Measurements from ENCODE around the gene ZNF197. TPM values are rescaled to one million over a fixed set of nuclear protein-coding genes. Genes with fewer than 3 reads are reported as not detected.

ZNF197 gene
- total and polyA plus RNA-seq, 2 of the 4 experiments (the other 2 are of a cell fraction), result 5.0 to 14.9 TPM

- Histone ChIP-seq H3K36me3 (ENCODE audit: control insufficient read depth, insufficient read depth, low read length) (peaks cover 4% of the 10 kb centered on the region), H2AFZ (replicated peaks; ENCODE audit: low read length, poor library complexity) (no peak overlapping the region), H2BK15ac (ENCODE audit: low read depth, low read length) (no peak overlapping the region), H2BK120ac (ENCODE audit: low read depth, low read length) (no peak overlapping the region), H4K5ac (ENCODE audit: low read depth, low read length) (no peak overlapping the region), H2AK9ac (replicated peaks; ENCODE audit: low read depth, low read length, poor library complexity) (no peak overlapping the region), H4K8ac (ENCODE audit: low read depth in 2 of 2, low read length in 2 of 2) (no peak overlapping the region), H3K23ac (ENCODE audit: low read depth, low read length) (no peak overlapping the region), H3K27me3 (ENCODE audit: control insufficient read depth, insufficient read depth, low read length) (no peaks in the 10 kb centered on the region), H3K56ac (ENCODE audit: extremely low read depth, insufficient read depth, low read length) (no peak overlapping the region), H3K9me1 (ENCODE audit: insufficient read depth, low read length) (no peaks in the 10 kb centered on the region), H4K20me1 (ENCODE audit: insufficient read depth, low read length) (no peaks in the 10 kb centered on the region), H3K4me3 (ENCODE audit: insufficient read depth, low read depth, low read length) (no peak overlapping the region), H2AK5ac (ENCODE audit: low read depth, low read length) (no peak overlapping the region), H2BK20ac (ENCODE audit: low read depth, low read length) (no peak overlapping the region), H3K9me3 (ENCODE audit: control insufficient read depth, insufficient read depth, low read length) (peaks cover 12% of the 10 kb centered on the region), H3K27ac (ENCODE audit: insufficient read depth, low read length) (no peak overlapping the region), H3K9ac (ENCODE audit: low read depth, low read length) (no peak overlapping the region), H3K79me1 (ENCODE audit: low read depth in 1 of 2, low read length in 2 of 2) (peaks cover 0 to 5% of the 10 kb centered on the region in 2 experiments; a peak in 2 of 4 replicates), H2BK5ac (ENCODE audit: low read depth, low read length, poor library complexity, severe bottlenecking) (no peak overlapping the region), H4K91ac (ENCODE audit: insufficient read depth, low read depth, low read length) (no peak overlapping the region), H3K4me2 (ENCODE audit: low read depth, low read length) (no peak overlapping the region), H3K14ac (replicated peaks; ENCODE audit: low read depth, low read length) (no peak overlapping the region), H3K4ac (ENCODE audit: low read depth, low read length) (no peak overlapping the region), H3K18ac (ENCODE audit: low read depth, low read length) (no peak overlapping the region), H3K4me1 (ENCODE audit: control insufficient read depth, insufficient read depth, low read length) (no peaks in the 10 kb centered on the region)
- no TSS peak for BruUV-seq (replicated peaks)
- ChIA-PET CTCF (interaction anchor here (0.6 kb wide), 1 partner anchor 152 kb away, joined by 3 read pairs; no protein-coding TSS in a partner anchor), POLR2A (ENCODE audit: unreplicated experiment) (no interaction called here)
- DNase-seq (no peak), ATAC-seq (ENCODE audit: low read depth) (no peak)
- intact Hi-C loops (cut with micrococcal nuclease) (no loop called here), in situ Hi-C loops (cut with MboI; ENCODE audit: low sequenced_read_pairs) (no loop called here), dilution Hi-C loops (cut with HindIII; ENCODE audit: low sequenced_read_pairs, unreplicated experiment) (no loop called here)
- TF ChIP-seq MAFK (IDR thresholded peaks at IDR 0.05; ENCODE audit: low read depth, low read length) (no peak), NFE2L2 (IDR thresholded peaks at IDR 0.05; ENCODE audit: low read depth, low read length) (no peak), CHD1 (IDR thresholded peaks at IDR 0.05; ENCODE audit: low read depth, low read length) (no peak), MAZ (IDR thresholded peaks at IDR 0.05; ENCODE audit: borderline replicate concordance, low read depth, low read length) (no peak), RAD21 (IDR thresholded peaks at IDR 0.05; ENCODE audit: low read length) (no peak), FOS (IDR thresholded peaks at IDR 0.05; ENCODE audit: low read depth, low read length) (no peak), RFX5 (IDR thresholded peaks at IDR 0.05; ENCODE audit: low read depth, low read length) (no peak), MXI1 (IDR thresholded peaks at IDR 0.05; ENCODE audit: borderline replicate concordance, low read depth, low read length) (no peak), POLR2A (IDR thresholded peaks at IDR 0.05; ENCODE audit: low read depth, low read length) (no peak), SMC3 (IDR thresholded peaks at IDR 0.05; ENCODE audit: low read depth, low read length) (no peak), BHLHE40 (IDR thresholded peaks at IDR 0.05; ENCODE audit: low read depth, low read length) (no peak), CTCF (conservative IDR thresholded peaks at IDR 0.05; ENCODE audit: low read depth, low read length) (no peak), RCOR1 (IDR thresholded peaks at IDR 0.05; ENCODE audit: insufficient replicate concordance, low read length) (no peak), CEBPB (IDR thresholded peaks at IDR 0.05; ENCODE audit: low read depth, low read length) (no peak)
- TF ChIP-seq, protein P1, sequence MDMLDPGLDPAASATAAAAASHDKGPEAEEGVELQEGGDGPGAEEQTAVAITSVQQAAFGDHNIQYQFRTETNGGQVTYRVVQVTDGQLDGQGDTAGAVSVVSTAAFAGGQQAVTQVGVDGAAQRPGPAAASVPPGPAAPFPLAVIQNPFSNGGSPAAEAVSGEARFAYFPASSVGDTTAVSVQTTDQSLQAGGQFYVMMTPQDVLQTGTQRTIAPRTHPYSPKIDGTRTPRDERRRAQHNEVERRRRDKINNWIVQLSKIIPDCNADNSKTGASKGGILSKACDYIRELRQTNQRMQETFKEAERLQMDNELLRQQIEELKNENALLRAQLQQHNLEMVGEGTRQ (IDR thresholded peaks at IDR 0.05; ENCODE audit: low read depth, low read length), result no peak
- TF ChIP-seq, protein P2, sequence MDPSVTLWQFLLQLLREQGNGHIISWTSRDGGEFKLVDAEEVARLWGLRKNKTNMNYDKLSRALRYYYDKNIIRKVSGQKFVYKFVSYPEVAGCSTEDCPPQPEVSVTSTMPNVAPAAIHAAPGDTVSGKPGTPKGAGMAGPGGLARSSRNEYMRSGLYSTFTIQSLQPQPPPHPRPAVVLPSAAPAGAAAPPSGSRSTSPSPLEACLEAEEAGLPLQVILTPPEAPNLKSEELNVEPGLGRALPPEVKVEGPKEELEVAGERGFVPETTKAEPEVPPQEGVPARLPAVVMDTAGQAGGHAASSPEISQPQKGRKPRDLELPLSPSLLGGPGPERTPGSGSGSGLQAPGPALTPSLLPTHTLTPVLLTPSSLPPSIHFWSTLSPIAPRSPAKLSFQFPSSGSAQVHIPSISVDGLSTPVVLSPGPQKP (IDR thresholded peaks at IDR 0.05; ENCODE audit: borderline replicate concordance, low read depth, low read length), result no peak
- WGBS, 2 experiments (ENCODE audit: extremely low coverage in 2 of 2, insufficient read length in 1 of 2), result no CpG with 5 or more reads among the region's 4 CpGs
Measured at GRCh38 chr3:44680921-44681455, 56.2 kb downstream of the ZNF197 start.
